ENCODE results near the gene ABCC9.

Gene ABCC9

GRCh38 chr12:21774358-21775132, 166.7 kb downstream of the ABCC9 start, which contains the start of gene KCNJ8:
TSS of gene KCNJ8 (minus strand) at chr12:21774706. CDS start at chr12:21773616, 1,090 bp downstream.
- DNase-seq (ENCODE audit: low read depth in 3 of 3), result no peak

GRCh38 chr12:21773806-21774205, 167.4 kb downstream of the ABCC9 start:
- DNase-seq (ENCODE audit: low read depth in 3 of 3), result no peak

GRCh38 chr12:21773263-21773741, 167.9 kb downstream of the ABCC9 start:
- no peak for DNase-seq (ENCODE audit: low read depth in 3 of 3)

- no peak for DNase-seq (ENCODE audit: low read depth in 3 of 3)
These were observed 169.9 kb downstream of the ABCC9 start for GRCh38 chr12:21771311-21771710.

- no peak for DNase-seq (ENCODE audit: low read depth in 3 of 3)
These were observed 171.9 kb downstream of the ABCC9 start for GRCh38 chr12:21769307-21769706.

- no peak for DNase-seq (ENCODE audit: low read depth in 3 of 3)
These were observed 174.8 kb downstream of the ABCC9 start for GRCh38 chr12:21766403-21766802.

GRCh38 chr12:21764950-21765349, 176.3 kb downstream of the ABCC9 start:
- DNase-seq (ENCODE audit: low read depth in 3 of 3), result no peak

- DNase-seq (ENCODE audit: low read depth in 3 of 3), result no peak
These were observed 177.2 kb downstream of the ABCC9 start for GRCh38 chr12:21764065-21764464.

GRCh38 chr12:21763531-21763930, 177.7 kb downstream of the ABCC9 start:
- no peak for DNase-seq (ENCODE audit: low read depth in 3 of 3)

- no peak for DNase-seq (ENCODE audit: low read depth in 3 of 3)
These were observed 181.5 kb downstream of the ABCC9 start for GRCh38 chr12:21759737-21760136.

GRCh38 chr12:21757735-21758134, 183.5 kb downstream of the ABCC9 start:
- no peak for DNase-seq (ENCODE audit: low read depth in 3 of 3)

- DNase-seq (ENCODE audit: low read depth in 3 of 3), result no peak
These were observed 184.5 kb downstream of the ABCC9 start for GRCh38 chr12:21756699-21757098.

GRCh38 chr12:21751517-21751916, 189.7 kb downstream of the ABCC9 start:
- no peak for DNase-seq (ENCODE audit: low read depth in 3 of 3)

Measured in stimulated activated CD4-positive, alpha-beta T cell treated with anti-CD3 and anti-CD28 coated beads, TNF-alpha, amount 100 ng/mL, for 24 hours (primary cell).